Measurements from ENCODE around the gene PNLDC1.

PNLDC1 gene

DNA sequence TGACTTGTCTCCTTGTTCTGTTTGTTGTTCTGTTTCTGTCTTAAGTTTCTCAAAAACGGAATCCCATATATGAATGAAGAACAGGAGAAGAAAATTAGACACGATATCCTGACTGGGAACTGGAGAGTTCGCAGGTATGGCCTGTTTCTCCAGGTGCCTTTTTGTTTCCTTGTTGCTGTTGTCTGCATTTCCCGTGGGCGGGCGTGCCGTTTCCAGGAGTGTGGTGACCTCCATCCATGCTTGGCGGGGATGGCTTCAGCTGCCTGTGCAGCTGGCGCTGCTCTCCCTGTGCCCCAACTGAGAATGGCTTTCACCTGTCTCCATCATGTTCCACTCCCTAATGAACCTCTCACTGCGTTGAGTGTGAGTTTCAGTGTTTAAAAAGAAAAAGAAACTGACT is 4.4 kb downstream of the PNLDC1 start:
- no peak for DNase-seq (ENCODE audit: insufficient read length, low spot score)
- TF ChIP-seq, protein P1, sequence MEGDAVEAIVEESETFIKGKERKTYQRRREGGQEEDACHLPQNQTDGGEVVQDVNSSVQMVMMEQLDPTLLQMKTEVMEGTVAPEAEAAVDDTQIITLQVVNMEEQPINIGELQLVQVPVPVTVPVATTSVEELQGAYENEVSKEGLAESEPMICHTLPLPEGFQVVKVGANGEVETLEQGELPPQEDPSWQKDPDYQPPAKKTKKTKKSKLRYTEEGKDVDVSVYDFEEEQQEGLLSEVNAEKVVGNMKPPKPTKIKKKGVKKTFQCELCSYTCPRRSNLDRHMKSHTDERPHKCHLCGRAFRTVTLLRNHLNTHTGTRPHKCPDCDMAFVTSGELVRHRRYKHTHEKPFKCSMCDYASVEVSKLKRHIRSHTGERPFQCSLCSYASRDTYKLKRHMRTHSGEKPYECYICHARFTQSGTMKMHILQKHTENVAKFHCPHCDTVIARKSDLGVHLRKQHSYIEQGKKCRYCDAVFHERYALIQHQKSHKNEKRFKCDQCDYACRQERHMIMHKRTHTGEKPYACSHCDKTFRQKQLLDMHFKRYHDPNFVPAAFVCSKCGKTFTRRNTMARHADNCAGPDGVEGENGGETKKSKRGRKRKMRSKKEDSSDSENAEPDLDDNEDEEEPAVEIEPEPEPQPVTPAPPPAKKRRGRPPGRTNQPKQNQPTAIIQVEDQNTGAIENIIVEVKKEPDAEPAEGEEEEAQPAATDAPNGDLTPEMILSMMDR (IDR thresholded peaks at IDR 0.05; ENCODE audit: insufficient read depth, missing control alignments) = no peak
- FAIRE-seq = no peak

DNA sequence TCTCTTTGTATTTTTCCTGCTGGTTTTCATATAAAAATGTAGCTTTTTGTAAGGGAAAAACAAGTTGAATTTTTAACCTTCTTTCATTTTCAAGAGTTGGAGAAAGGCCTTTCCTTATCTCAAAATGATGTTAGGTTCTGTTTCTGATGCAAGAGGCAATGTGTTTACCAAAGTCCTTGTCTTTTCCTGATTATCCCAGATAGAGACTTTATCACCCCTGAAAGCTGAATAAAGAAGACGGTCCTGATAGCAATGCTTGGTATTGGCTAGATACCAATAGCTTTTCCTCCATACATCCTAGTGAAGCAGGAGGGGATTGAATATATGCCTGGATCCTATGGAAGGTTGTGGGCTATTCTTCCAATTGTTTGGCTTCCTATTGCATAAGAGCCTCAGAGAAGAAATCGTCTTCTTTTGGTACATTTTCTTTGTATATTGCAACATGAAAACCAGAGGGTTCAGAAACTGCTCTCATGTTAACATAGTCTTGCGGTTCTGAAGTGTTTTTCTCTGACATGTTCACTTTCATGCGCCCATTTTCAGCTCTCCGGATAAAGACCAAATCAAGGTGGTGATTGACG is 5.5 kb downstream of the PNLDC1 start:
- TF ChIP-seq, protein P1 (IDR thresholded peaks at IDR 0.05; ENCODE audit: insufficient read depth, missing control alignments) = no peak
- no peak for DNase-seq (ENCODE audit: insufficient read length, low spot score)
- FAIRE-seq = no peak

DNA sequence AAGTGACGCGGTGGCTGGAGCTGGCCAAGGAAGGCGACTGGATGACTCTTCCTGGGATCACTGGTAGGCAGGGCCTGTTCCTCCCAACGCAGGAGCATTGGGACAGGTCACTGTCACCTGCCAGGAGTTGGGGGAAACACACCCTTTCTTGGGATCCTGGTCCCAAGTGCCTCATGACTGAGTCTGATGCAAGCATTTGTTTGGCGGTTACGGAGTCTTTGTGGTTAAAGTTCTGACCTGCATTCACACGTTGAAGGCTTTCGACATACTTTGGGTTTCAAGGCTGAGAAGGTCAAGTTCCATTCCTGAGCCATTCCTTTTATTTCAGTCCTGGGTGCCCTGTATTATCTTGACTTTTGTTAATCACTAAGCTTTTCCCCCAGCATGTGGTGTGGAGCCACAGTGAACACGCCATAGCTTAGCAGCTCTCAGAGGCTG is 6.0 kb downstream of the PNLDC1 start:
- DNase-seq (ENCODE audit: insufficient read length, low spot score) = no peak
- FAIRE-seq = no peak
- TF ChIP-seq, protein P1 (IDR thresholded peaks at IDR 0.05; ENCODE audit: insufficient read depth, missing control alignments) = no peak

DNA sequence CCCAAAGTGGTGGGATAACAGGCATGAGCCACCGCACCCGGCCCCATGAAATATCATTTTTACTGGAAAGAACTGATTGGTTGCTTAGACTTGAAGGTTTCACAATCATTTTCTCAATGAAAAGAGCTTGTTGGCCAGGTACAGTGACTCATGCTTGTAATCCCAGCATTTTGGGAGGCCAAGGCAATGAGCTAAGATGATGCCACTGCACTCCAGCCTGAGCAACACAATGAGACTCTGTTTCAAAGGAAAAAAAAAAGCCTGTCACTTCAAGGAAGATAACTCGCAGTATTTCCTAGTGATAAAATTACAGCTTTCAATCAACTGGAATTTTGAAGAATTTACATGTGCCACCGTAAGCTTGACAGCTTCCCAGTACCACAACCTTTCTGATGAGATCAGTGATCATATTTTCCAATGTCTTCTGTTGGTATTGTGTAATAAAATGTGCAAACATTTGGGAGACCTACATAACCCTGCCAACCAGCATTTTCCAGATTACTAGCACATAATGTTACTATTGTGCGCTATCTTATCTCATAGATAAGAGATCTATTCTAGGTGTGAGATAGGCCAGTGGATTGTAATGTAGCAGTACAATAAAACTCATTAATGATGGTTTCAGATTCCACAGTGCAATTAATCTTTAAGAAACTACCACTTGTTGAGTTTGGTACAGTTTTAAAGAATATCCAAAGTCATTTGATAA is 7.2 kb downstream of the PNLDC1 start:
- no peak for FAIRE-seq
- DNase-seq (ENCODE audit: insufficient read length, low spot score) = no peak
- TF ChIP-seq, protein P1 (IDR thresholded peaks at IDR 0.05; ENCODE audit: insufficient read depth, missing control alignments) = no peak

DNA sequence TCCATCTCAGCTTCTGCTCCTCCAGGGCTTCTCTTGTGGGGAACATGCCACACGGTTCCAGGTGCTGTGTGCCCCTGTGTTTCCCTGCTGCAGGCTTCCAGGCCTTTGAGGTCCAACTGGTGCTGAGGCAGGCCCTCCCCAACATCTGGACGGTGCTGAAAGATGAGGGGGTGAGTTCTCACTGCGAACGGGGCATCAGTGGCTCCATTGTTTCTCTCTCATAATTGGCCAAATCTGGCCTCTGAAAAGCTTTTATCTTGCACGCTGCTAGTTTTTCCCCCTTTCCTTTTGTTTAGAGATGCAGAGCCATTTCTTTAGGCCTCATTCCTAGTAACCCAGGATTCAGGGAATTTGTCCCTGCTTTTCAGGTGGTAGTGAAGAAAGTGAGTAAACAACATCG is 8.6 kb downstream of the PNLDC1 start:
- DNase-seq (ENCODE audit: insufficient read length, low spot score) (no peak), FAIRE-seq (no peak)
- TF ChIP-seq, protein P1 (IDR thresholded peaks at IDR 0.05; ENCODE audit: insufficient read depth, missing control alignments) = no peak

DNA sequence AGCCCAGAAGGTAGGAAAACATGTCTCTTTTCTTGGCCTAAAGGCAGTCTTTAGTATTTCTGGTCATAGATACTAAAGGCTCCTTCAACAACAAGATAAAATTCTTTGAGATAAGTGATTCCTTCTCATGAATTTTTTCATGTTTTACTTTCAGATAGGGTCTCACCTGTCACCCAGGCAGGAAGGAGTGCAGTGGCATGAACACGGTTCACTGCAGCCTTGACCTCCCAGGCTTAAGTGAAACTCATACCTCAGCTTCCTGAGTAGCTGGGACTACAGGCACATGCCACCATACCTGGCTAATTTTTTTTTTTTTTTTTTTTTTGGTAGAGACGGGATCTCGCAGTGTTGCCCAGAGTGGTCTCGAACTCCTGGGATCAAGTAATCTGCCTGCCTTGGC is 9.1 kb downstream of the PNLDC1 start:
- TF ChIP-seq, protein P1 (IDR thresholded peaks at IDR 0.05; ENCODE audit: insufficient read depth, missing control alignments) = no peak
- DNase-seq (ENCODE audit: insufficient read length, low spot score) (no peak), FAIRE-seq (no peak)

DNA sequence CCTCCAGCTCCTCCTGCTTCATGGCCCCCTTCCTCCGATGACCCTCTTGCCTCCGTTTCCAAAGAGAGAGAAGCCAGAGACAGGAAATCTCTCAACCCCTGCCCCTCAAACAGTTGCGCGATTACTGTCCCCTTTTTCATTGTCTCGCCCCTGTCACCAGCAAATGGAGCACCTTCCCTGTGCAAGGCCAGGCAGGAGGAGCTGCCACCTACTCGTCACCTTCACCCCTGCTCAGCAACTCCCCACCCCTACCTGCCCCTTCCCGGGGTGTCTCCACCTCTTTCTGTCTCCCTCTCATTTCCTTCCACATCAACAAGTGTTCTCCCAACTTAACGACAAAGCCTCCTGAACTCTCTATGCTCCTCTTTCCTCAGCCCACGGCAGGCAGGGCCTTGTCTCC is 13.7 kb downstream of the PNLDC1 start:
- TF ChIP-seq, protein P1 (IDR thresholded peaks at IDR 0.05; ENCODE audit: insufficient read depth, missing control alignments) = no peak
- FAIRE-seq (no peak), DNase-seq (ENCODE audit: insufficient read length, low spot score) (no peak)

All from D721Med (cell line).